Dedifferentiated amniotic fluid mesenchymal stem cell (primary cell): ENCODE measurements around the gene TTC28.
"Not testable (repeated sequence)": the region's sequence is repeated elsewhere in the genome, so short reads cannot be mapped to it uniquely, and the experiment has no call there.

Source experiments
- DNase-seq: peaks from one replicate; pipeline ENCODE4 v3.0.0-alpha.2; 2016; ENCODE audit errors: extremely low spot score

Gene TTC28

DNA sequence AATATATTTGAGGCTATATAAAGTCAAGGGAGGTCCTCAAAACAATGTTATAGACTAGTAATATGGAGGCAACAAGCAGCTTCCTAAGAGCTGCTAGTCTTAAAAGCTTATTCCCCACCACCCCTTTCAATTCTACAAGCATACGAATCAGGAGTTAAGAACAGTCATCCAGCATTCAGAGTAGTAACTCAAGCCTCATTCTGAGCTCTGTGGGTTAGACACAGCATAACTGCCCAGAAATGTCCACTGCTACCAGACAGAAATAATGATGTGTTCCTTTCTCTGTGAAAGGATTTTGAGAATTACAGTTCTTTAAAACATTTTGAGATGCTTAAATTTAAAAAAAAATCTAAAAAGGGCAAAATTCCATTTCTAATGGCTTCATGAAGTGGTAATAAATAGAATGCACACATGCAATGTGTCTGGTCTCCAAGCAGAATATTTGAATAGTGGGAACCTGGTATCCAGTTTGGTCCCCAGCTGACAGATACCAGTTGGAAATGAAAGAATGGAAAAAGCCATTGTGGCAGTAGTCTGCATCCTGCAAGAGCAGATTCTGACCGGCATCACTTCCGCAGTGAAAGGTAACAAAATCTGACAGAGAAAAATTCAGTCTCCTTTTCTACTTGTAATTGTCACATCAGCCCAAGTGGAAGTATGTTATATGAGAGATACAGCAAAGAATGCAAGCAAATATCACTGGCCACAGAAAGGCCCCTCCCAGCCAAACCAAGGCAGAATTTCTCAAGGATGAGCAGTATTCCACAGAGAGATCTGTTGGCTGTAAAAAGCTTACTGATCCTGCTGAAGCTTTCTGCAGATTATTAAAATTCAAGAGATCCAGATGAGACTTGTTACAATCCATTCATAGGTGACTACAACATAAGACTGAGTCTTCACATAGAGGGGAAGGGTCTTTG is 449.8 kb downstream of the TTC28 start:
- peak; percentile 57 for DNase-seq

DNA sequence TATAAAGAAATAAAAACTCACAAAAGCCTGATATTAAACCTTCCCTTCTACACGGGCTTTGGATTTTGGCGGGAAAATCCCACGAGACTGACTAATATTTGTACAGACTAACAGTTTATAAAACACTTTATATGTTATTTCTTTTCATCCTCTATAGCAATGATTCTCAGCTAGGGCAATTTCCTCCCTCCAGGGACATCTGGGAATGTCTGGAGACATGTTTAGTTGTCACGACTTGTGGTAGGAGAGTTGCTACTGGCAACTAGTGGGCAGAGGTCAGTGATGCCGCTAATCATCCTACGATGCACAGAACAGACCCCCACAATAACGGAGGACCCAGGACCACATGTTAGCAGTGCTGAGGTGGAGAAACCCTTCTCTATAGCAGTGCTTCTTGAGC is 455.8 kb downstream of the TTC28 start:
- DNase-seq: no peak

DNA sequence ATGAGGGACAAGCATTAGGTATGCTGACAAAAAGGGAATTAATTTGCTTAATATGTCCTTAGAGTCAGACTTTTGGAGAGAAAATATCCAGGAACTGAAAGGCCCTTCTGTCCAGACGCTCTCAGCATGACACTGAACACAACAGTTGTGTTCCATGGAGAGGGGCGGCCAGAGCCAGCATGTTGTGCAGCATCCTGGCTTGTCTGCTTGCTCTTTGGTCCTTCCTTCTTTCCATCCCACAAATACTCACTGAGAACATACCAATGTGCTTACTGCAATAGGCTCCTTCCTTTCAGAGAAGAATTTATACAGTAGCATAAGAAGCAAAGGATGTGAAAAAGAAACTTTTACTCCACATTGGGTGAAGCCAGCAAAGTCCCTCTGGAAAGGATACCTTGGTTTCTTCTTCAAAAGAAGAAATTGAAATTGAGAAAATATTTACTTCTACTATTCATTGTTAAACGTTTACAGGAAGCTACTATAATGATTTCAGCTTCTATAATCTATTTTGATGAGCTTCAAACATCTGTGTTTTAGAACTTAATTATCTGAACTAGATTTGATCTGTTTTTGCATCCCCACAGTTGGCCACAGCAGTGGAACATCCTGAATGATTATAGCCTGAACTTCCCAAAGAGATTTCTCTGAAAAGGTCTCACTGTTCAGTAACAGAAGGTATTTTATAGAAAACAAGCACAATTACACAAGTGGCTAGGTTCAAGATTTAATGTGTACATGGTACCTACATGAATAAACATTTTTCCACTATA is 456.5 kb downstream of the TTC28 start:
- no peak for DNase-seq

DNA sequence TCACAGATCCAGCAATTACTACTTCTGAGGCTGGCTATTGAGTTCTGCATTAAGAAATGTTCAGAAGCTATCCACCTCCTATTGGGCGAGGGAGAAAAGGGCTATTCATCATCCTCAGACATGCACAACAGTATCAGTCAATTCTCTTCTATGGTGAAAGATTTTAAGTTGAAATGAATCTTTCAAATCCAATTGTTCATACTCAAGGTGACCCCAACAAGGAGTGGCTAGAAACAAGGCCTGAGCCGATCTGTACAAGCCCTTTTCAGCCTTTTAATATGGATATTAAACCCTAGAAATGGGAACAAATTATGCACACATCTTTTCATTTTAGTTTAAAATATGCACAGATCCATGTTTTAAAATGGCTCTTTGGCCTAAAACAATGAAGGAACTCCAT is 457.1 kb downstream of the TTC28 start:
- DNase-seq: no peak

DNA sequence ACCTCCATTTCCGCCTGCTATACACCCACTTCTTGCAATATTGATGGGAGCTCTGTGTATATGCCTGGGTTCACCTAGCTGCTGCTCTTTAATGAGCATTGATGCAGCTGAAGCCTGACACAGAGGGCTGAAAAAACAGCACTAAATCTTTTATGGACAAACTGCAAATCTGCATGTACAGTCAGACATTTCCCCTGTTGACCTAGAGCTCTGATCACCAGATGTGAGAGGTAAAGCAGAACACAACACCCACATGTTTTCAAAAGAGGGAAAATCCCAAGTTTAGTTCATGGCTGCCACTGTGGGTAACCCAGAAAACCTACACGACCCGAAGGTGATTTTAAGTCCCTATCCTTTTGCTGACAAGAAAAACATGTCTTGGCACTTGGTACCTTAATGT is 457.6 kb downstream of the TTC28 start:
- DNase-seq: no peak

DNA sequence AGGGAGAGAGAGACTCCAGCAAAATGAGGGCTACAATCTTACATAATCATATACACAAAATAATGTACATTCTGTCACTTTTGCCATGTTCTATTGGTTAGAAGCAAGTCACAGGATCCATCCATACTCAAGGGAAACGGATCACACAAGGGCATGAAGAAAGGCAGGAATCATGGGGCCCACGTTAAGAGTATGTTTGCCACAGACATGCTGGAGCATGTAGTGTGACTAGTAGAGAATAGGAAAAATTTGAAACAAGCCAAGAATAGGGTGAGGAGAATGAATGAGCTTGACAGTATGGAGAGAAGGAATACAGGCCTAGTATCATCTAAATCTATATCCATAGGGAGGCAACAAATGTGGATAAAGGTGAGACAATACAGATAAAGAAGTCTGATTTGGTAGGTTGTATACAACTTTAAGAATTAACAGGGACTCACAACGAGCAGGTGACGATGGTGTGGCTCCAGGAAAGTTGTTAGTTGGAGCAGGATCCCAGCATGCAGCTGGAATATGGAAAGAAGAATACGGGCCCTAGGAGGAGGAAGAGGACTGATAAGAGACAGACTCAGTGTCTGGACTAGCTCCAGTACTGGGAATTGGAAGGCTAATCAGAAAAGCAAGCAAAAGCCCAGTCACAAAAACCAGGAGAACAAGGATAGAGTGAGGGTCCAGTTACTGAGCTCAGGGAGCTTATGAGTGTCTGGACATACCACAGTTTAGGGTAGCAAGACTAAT is 458.8 kb downstream of the TTC28 start:
- no peak for DNase-seq

DNA sequence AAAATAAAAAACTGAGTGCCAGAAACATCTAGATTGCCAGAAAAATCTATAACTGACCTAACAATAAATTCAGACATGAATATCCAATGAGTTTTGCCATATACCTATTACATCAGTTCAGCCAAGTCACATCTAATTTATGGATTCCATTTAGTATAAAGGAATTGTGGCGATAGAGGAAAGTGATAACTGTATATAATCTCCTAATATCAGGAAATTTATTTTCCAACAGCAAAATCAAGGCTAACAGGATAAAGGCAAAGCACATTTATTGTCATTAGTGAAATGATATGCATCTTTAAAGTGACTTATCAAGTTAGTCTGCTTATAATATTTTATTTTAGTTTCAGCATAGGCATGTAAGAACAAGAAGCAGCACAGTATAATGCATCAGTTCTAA is 462.4 kb downstream of the TTC28 start:
- no peak for DNase-seq

DNA sequence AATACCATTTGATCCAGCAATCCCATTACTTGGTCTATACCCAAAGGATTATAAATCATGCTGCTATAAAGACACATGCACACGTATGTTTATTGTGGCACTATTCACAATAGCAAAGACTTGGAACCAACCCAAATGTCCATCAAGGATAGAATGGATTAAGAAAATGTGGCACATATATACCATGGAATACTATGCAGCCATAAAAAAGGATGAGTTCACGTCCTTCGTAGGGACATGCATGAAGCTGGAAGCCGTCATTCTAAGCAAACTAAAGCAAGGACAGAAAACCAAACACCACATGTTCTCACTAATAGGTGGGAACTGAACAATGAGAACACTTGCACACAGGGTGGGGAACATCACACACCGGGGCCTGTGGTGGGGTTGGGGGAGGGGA is 464.9 kb downstream of the TTC28 start:
- DNase-seq: not testable (repeated sequence)

DNA sequence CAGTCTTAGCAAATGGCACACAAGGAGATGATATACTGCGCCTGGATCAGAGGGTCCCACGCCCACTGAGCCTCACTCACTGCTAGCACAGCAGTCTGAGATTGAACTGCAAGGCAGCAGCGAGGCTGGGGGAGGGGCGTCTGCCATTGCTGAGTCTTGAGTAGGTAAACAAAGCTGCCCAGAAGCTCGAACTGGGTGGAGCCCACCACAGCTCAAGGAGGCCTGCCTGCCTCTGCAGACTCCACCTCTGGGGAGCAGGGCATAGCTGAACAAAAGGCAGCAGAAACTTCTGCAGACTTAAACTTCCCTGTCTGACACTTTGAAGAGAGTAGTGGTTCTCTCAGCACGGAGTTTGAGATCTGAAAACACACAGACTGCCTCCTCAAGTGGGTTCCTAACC is 470.2 kb downstream of the TTC28 start:
- not testable (repeated sequence) for DNase-seq

DNA sequence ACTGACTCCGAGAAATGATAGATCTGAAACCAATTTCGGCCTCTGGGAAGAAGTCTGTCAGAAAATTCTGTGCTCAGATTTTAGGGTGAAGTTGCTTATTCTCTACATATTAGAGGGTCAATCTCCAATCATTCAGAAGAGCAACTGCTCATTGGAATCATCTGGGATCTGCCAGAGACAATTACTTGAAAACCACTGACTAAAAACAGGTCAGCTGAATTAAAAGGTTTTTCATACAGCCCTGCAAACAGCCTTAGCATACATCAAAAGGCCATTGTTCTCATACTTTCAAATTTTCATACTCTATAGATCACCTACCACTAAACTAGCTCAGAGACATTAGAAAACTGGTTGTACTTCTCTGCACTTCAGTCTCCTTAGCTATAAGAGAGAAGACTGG is 470.9 kb downstream of the TTC28 start:
- no peak for DNase-seq

DNA sequence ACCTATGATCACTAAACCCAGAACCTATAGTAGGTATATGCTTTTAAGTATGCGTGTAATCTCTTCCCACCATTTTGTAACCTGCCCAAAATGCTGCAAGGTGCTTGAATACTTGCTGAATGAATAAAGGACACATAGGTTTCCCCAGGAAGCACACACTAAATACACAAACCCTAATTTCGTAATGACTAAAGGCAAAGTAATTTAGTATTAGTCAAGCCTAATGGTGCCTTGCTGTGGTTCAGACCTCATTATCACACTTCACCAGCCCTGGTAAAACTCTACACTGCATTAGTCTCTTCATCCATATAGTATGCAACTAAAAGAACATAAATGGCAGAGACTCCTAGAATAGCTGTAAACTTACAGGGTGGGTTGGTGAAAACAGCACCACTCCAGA is 471.6 kb downstream of the TTC28 start:
- no peak for DNase-seq

DNA sequence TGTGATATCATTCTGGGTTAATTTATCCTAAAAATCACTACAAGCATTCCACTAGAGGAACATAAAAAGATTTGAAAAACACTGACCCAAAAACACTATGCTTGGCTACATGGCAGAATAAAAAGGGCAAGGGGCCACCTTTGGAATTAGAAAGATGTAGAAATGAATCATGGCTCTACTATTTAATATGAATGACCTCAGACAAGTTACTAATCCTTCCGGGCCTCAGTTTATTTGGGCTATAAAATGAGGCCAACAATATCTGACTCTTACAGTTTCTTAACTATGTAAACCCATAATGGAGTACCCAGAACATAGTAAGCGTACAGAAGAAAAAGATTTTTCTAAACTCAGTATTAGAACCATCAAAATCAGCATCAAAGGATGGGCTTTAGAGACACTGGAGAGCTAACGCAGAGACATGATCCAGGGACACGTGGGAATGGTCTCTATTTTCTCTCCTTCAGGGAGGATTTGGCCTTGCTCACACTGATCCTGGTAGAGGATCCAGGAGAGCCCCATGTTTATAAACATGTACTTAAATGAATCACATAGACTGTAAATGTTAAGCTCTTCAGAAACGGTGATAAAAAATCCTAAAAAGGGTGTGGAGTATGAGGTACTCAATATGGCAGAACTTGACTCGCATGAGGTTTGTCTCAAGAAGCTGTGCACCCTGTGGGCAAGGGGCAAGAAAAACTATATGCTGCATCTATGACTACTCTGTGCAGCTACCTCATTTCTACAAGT is 472.2 kb downstream of the TTC28 start:
- no peak for DNase-seq

DNA sequence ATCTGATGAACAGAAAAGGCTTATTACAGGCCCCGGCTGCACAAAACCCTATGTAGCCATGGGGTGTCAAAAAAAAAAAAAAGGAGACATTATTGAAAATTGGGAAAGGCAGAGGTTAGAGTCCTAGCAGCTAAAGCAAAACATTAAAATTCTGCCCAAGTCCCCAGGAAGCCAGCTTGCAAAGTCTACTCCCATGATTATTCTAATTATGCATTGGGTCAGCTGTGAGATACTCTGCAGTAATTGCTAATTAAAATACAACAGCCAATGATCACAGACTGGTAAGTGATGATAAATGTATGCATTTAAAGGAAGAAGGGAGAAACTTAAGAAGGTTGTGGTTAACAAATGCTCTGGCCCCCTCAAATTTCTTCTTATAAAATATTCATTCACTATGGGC is 473.7 kb downstream of the TTC28 start:
- DNase-seq: no peak

DNA sequence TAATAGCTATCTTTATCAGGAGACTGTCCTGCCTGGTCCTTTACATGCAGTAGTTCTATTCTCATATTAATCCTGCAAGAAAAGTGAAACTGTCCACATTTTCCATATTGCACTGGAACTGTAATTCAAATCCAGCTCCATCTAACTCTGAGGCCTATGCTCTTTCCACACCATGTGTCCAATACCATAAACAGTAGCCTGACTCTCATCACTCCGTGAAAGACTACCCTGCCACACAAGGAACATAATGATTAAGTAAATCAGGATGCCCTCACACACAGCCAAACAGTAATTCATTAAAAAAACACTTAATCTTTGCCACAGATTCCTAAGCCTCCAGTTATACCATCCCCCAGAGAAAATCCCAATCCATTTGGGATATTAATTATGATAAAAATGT is 475.3 kb downstream of the TTC28 start:
- DNase-seq: no peak

DNA sequence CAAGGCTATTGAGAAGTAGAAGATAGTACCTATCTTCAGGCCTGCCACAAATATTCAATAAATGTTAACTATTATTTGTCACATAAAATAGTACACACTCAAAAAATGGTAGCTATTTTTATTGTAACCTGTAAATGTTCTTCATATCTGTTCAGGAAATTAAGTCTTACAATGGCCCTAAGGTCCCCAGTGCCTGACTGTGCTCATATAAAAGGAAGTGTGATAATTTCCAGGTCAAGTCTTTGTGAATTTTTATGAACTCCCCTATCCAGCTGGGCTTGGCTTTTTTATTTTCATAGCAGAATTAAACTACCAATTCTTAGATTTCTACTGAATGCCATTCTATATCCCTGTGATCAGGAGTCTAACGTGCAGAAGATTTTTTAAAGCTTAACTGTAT is 476.4 kb downstream of the TTC28 start:
- DNase-seq: no peak

DNA sequence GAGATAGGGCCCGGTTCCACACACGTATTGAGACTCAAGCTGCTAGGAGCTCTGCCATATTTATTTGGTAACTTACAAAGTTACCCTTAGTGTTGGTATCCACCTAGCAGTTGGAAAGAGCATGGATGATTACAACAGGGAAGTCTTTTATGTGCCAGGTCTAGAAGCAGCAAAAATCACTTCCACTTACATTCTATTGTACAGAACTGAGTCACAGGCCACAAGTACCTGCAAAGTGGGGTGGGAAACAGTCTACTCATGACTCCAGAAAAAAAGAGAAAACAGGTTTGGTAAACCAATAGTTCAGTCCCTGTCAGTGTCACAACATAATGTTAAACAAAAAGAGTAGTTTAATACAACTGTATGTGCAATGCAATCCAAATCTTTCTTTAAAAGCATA is 480.9 kb downstream of the TTC28 start:
- no peak for DNase-seq

DNA sequence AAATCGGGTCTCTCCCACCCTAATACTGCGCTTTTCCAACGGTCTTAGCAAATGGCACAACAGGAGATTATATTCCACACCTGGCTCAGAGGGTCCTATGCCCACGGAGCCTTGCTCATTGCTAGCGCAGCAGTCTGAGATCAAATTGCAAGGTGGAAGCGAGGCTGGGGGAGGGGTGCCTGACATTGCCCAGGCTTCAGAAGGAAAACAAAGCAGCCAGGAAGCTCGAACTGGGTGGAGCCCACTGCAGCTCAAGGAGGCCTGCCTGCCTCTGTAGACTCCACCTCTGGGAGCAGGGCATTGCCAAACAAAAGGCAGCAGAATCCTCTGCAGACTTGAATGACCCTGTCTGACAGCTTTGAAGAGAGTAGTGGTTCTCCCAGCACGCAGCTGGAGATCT is 488.1 kb downstream of the TTC28 start:
- DNase-seq: not testable (repeated sequence)

DNA sequence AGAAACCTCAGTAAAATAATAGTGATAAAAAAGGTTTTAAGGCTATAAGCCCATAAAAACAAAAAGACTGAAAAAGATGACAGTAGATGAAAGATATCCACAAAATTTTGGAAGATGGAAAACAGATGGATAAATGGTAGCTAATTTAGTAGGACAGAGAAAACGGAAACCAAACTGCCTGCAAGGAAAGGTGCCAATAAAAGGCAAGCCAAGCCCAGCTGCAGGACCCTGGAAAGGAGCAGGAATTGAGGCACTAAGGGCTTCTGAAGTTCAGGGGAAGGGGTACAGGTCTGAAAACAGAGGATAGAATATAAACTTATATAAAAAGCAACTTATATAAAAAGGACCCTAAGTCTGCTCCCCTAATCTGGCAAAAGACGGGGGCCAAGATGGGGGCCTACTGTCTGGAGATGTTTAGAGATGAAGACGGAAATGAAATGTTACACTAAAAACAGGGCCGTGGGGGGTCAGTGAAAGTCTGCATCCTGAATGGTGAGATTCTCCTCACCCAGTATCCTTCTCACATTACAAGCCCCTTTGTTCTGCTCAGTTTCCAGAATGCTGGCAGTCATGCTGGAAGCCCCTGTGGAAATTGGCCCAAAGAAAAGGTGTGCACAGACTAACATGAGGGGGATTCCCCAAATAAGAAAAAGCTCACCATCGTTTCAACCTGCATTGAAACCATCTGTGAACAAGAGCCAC is 491.3 kb downstream of the TTC28 start:
- DNase-seq: no peak

DNA sequence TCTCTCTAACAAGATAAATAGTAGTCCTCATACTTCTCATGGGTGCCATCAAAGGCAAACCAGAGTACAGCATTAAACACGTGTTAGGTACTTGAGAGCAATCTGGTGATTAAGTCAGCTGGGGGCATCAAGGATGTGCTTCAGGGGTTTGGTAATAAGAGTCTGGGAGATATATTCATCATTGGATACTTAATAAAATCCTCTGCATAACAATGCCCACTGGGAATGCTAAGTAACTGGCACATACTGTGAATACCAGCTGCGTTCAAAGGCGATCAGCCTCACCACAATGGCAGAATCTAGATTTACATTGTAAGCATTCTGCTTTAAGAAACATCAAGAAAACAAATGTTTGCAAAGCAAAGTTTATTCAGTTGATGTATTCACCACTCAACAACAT is 492.0 kb downstream of the TTC28 start:
- DNase-seq: no peak

DNA sequence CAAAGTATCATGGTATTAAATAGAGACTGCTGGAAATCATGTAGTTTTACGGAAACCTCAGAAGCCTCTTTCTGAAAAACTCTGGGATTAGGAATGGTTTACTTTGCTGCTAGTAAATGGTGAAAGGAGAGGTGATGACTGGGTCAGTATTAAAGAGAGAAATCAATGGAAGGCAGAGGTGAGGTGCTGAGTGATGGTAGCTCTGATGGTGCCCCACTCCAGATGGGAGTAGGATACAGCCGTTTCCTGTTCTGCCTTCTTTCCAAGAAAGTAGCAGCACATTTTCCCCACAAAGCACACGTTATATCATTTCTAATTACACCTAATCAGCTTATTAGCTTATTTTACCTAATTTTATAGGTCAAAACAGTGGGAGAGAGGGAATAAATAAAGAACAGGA is 493.0 kb downstream of the TTC28 start:
- no peak for DNase-seq

DNA sequence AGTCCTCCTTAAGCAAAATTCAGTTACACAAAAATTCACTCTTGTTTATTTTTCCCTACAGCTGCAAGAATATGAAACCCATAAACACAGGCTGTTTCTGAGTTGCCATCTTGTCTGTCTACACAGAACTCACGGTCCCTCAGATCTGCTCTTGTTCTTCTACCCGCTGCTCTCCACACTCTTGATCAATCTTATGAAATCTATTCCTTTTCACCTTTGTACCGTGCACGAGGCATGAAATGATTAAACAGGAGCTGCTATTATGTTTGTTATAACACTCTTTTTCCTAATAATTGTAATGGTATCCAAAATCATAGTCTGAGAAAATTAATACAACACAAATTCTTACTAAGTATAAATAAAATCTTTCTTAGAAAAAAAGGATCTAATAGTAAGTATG is 494.5 kb downstream of the TTC28 start:
- DNase-seq: no peak
